HG02623 (cell line): Measurements from ENCODE around the gene CDH4.

ENCODE experiments used
- ATAC-seq: cut with Tn5 transposase; IDR thresholded peaks from one replicate; pipeline ENCODE4 v1.9.1; 2021; ENCODE audit warnings: moderate library complexity; ENCODE audit not compliant: unreplicated experiment

Gene CDH4

DNA sequence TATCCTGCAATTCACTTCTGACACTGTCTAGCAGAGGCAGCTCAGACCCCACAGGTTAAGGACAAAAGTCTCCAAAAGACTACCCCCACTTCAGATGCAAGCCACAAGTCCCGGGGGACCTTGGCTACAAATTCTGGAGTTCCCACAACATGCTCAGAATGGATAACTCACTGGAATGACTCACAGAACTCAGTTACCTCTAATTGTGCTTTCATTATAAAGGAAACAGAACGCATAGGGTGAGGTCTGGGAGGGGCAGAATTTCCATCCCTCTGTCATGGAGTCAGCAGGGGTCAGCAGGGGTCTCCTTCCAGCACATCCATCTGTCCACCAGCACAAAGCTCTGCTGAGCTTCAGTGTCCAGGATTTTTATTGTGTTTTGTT is 184.2 kb downstream of the CDH4 start:
- ATAC-seq, result no peak

- no peak for ATAC-seq
Measured at GRCh38 chr20:61436667-61437279, 184.7 kb downstream of the CDH4 start.

GRCh38 chr20:61437280-61438206 is 185.5 kb downstream of the CDH4 start:
- no peak for ATAC-seq

- no peak for ATAC-seq
Measured at GRCh38 chr20:61438285-61438684, 186.2 kb downstream of the CDH4 start.

DNA sequence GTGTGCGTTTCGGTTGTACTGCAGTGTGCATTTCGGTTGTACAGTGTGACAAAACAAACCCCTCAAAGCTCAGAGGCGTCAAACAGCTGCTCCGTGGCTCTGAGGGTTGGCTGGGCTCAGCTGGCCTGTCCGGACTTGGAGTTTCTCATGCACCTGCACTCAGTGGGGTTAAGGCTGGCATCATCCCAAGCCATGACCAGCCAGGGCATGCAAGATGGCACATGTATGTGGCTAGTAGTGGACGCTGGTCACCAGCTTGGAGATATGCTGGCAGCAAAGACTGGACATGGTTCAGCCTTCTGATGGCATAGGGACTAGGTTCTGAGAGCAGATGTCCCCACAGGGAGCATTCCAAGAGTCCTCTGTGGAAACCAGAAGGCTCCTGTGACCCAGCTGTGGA is 187.2 kb downstream of the CDH4 start:
- no peak for ATAC-seq

- ATAC-seq, result no peak
Measured at GRCh38 chr20:61440548-61441055, 188.5 kb downstream of the CDH4 start.

DNA sequence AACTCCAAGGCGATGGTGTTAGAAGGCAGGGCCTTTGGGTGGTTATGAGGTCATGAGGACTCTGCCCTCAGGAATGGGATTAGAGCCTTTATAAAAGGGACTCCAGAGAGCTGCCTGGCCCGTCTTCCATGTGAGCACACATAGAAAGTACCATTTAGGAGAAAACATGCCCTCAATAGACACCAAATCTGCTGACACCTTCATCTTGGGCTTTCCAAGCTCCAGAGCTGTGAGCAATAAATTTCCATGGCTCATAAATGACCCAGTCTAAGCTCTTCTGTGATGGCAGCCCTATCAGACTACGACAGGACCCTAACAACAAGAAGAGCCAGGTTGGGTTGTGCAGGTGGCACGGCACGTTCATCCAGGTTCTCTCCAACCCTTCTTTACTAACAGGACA is 189.5 kb downstream of the CDH4 start:
- ATAC-seq, result no peak

DNA sequence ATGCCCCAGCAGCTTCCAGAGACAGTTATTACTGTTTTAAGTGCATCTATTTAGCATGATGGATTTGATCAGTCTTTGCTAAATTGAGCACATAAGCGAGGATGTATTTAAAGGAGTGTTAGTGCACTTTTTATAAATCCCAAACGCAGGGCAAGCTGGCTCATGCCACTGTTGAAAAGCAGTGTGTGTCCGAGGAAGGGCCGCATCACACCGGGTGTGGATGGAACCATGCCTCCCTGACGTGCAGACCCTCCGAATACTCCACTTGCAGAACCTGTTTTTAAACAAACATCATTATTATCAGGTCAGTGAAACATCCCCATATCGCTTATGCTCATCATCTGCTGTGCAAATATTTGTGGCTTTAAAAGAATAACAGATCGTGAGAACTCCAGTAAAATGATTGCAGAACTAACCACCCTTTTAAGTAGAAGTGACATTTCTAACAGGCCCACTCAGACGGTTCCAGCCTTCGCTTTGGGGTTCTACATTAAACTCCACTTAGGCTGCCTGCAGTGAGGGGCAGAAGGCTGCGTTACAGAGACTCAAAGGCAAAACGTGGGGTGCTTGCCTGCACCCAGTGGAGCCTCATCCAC is 190.1 kb downstream of the CDH4 start:
- no peak for ATAC-seq

GRCh38 chr20:61442718-61443117 is 190.7 kb downstream of the CDH4 start:
- ATAC-seq, result no peak

DNA sequence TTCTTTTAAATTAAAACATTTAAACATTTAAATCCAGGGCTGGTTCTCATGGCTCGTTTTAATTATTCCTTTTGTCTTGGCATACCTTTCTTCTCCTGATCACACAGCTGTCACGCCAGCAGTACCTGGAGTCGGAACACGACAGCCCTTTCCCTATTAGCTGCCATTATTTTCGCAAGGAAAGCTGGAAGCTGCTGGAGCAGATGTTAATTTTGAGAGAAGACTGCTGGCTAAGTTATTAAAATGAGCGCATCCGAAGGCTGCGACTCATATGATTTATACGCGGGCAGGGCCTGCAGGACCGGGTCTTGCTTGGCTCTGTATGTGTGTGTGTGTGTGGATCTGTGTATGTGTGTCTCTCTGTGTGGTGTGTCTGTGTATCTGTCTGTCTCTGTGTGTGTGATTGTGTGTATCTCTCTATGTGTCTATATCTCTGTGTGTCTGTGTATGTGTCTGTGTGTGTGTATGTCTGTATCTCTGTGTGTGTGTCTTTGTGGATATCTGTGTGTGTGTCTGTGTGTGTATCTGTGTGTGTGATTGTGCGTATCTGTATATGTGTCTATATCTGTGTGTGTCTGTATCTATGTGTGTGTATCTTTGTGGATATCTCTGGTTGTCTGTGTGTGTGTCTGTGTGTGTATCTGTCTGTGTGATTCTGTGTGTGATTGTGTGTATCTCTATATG is 191.5 kb downstream of the CDH4 start:
- no peak for ATAC-seq

DNA sequence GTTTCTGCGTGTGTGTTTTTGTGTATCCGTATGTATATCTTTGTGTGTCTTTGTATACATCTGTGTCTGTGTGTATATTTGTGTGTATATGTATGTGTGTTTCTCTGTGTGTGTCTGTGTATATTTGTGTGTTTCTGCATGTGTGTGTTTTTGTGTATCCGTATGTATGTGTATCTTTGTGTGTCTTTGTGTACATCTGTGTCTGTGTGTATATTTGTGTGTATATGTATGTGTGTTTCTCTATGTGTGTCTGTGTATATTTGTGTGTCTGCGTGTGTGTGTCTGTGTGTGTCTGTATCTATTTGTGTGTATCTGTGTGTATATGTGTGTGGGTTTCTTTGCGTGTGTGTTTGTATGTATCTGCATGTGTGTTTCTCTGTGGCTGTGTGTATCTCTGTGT is 192.6 kb downstream of the CDH4 start:
- ATAC-seq, result no peak

DNA sequence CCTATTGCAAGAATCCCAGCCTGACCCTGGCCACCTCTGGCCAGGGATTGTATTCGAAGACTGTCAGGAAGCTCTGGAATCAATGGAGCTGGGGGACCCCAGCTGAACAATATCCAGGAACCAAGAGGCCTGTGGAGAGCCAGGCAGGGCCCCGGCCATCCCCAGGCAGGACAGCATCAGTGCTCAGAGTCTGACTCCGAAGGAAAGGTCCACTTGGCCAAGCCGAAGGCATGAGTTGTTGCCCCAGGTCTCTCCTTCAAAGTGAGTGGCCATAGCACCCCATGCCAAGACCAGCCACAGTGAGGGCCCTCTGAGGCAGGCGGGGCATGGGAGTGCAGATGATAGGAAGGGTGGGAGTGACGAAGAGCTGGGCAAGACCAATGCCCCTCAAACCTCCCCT is 193.1 kb downstream of the CDH4 start:
- ATAC-seq, result no peak

GRCh38 chr20:61445741-61446140 is 193.7 kb downstream of the CDH4 start:
- no peak for ATAC-seq

GRCh38 chr20:61447952-61448351 is 195.9 kb downstream of the CDH4 start:
- ATAC-seq, result no peak

GRCh38 chr20:61448386-61448785 is 196.3 kb downstream of the CDH4 start:
- ATAC-seq, result no peak

DNA sequence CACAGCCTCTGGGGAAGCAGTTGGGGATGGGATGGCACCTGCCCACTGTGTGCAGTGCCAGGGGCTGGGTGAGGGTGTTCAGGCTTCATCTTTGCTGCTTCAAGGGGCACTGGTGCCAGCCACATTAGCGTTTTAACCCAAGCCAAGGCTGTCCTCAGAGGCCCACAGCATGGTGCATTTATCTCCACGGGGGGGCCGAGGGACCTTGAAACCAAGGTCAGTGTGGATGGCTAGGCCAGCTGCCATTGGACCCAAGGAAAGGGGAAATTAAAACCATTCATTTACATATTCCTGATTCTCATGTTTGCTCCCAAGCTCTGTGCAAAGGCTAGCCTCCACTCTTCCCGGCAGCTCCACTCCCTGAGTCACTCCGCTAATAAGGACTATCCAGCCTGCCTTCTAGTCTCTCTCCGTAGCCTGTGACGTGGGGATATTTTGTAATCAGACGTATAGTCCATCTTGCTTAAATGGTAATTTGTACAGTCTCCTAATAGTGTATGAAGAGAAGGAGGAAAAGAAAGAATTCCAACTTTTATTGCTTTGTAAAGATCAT is 197.1 kb downstream of the CDH4 start:
- no peak for ATAC-seq

GRCh38 chr20:61449916-61450315 is 197.9 kb downstream of the CDH4 start:
- no peak for ATAC-seq

GRCh38 chr20:61450549-61450948 is 198.5 kb downstream of the CDH4 start:
- no peak for ATAC-seq

- no peak for ATAC-seq
Measured at GRCh38 chr20:61451009-61451408, 198.9 kb downstream of the CDH4 start.

GRCh38 chr20:61451953-61452352 is 199.9 kb downstream of the CDH4 start:
- ATAC-seq, result no peak

DNA sequence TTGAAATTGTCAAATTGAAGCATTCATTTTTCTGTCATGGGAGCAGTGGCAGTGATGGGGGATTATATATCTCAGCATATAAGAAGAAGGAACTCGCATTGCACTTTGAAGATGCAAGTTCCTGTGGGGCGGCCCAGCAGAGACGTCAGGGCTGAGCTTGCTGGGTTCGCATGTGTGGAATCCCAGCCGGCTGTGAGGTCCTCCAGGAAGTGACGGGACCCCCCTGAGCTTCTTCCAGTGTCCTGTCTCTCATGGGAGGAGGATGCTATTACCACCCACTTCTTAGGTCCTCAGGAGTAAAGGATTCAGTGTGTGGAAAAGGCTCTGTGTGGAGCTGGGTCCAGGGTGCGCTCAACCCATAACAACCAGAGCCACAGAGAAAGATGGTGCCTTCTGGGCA is 201.2 kb downstream of the CDH4 start:
- ATAC-seq, result no peak
